A673 (cell line): ENCODE results near the gene FLT3. TPM values are rescaled to one million over a fixed set of nuclear protein-coding genes. Genes with fewer than 3 reads are reported as not detected.

Experiments used
- BruUV-seq: library from RNA; stranded (reverse); fragments of 400-500 nt; replicated peaks from 2 replicates; lab custom pipeline; 2021; lab: Mats Ljungman, UMichigan
- CTCF ChIA-PET: fragments of 300-600 bp; sonication (Branson Sonifier 250); formaldehyde crosslinking; loops from one replicate; lab custom pipeline; 2022; ENCODE audit warnings: antibody characterized with exemption; lab: Charles Lee
- POLR2A ChIA-PET: fragments of 300-600 bp; sonication (Branson Sonifier 250); formaldehyde crosslinking; loops from one replicate; lab custom pipeline; 2022; ENCODE audit warnings: antibody characterized with exemption; ENCODE audit not compliant: low non-redundant PET; lab: Charles Lee
- DNase-seq: peaks from one replicate; pipeline ENCODE4 v3.0.0-alpha.2; 2015; ENCODE audit warnings: low spot score
- H3K27ac ChIP-seq: fragments of 200-600 bp; sonication (generic); 2 replicates; pipeline ENCODE4 v1.5.1; 2016; ENCODE audit warnings: mixed run types, low read depth, mild to moderate bottlenecking, mixed read lengths, antibody characterized with exemption, low read length; ENCODE audit not compliant: poor library complexity, severe bottlenecking
- H3K27me3 ChIP-seq: fragments of 200-600 bp; sonication (generic); replicated peaks from 2 replicates; pipeline ENCODE4 v1.6.1; 2017; ENCODE audit warnings: mixed run types, low read depth, mild to moderate bottlenecking, mixed read lengths, antibody characterized with exemption, low read length; ENCODE audit not compliant: insufficient read depth, poor library complexity
- H3K36me3 ChIP-seq: fragments of 200-600 bp; sonication (generic); 2 replicates; pipeline ENCODE4 v1.6.1; 2016; ENCODE audit warnings: mixed run types, mild to moderate bottlenecking, mixed read lengths, antibody characterized with exemption, low read length; ENCODE audit not compliant: insufficient read depth, poor library complexity, severe bottlenecking
- H3K4me1 ChIP-seq: fragments of 200-600 bp; sonication (generic); 2 replicates; pipeline ENCODE4 v1.6.1; 2017; ENCODE audit warnings: mixed run types, mild to moderate bottlenecking, mixed read lengths, antibody characterized with exemption, low read length; ENCODE audit not compliant: insufficient read depth, poor library complexity, severe bottlenecking
- H3K4me3 ChIP-seq: fragments of 200-600 bp; sonication (generic); 2 replicates; pipeline ENCODE4 v1.5.1; 2016; ENCODE audit warnings: low read depth, mixed run types, mild to moderate bottlenecking, mixed read lengths, low read length; ENCODE audit not compliant: poor library complexity, severe bottlenecking
- H3K9me3 ChIP-seq: fragments of 200-600 bp; sonication (generic); 2 replicates; pipeline ENCODE4 v1.6.1; 2016; ENCODE audit warnings: mixed run types, low read depth, mild to moderate bottlenecking, mixed read lengths, antibody characterized with exemption, low read length; ENCODE audit not compliant: poor library complexity, severe bottlenecking
- EZH2 ChIP-seq: fragments of 200-600 bp; sonication (generic); IDR thresholded peaks from 2 replicates; pipeline ENCODE4 v1.6.1; 2017; ENCODE audit warnings: borderline replicate concordance, low read depth, mild to moderate bottlenecking, mixed read lengths, antibody characterized with exemption, low read length; ENCODE audit not compliant: poor library complexity, severe bottlenecking
- intact Hi-C: fragments of 100-400 bp; cut with micrococcal nuclease; formaldehyde crosslinking; loops from one replicate; pipeline ENCODE4 v1.10.0; 2022; ENCODE audit not compliant: unreplicated experiment
- total RNA-seq: library from RNA; stranded (reverse); gene quantifications from 2 replicates; pipeline ENCODE4 v1.2.3, GENCODE V29; 2021
- TF ChIP-seq, protein P1 (sequence below): fragments of 300-800, 200-600 bp; sonication (generic); conservative IDR thresholded peaks from 2 replicates; pipeline ENCODE4 v1.5.1; 2017; ENCODE audit warnings: low read depth, mild to moderate bottlenecking, antibody characterized with exemption, low read length, moderate library complexity, mixed read lengths

FLT3 gene
- total RNA-seq, 1 experiment from 2014 or later = 0.15 TPM

DNA sequence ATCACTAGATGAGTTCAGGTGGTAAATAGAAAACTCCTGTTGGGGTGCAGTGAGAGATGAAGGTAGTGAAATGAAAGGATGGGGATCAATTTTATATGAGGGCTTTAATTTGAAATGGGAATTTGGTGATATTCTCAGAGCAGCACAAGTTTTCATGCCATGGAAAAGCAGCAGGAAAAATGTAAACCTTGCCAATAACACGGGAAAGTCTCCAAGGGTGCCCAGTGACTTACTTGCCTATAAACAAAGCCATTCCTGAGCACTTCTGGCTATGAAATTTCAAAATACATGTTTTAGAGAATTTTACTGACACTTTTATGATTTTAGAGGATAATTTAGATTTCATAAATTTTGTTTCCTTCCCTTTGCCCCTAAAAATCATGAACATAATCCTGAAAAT, 16.4 kb upstream of the FLT3 start:
- no peaks in the 10 kb centered on the region for H3K4me1 ChIP-seq
- H3K27ac ChIP-seq = no peak overlapping the region
- no peak overlapping the region for H3K4me3 ChIP-seq
- no peaks in the 10 kb centered on the region for H3K9me3 ChIP-seq
- ChIA-PET POLR2A (no interaction called here), CTCF (no interaction called here)
- BruUV-seq = no TSS peak
- intact Hi-C loops = no loop called here
- no peak for DNase-seq
- no peaks in the 10 kb centered on the region for H3K36me3 ChIP-seq
- TF ChIP-seq, protein P1, sequence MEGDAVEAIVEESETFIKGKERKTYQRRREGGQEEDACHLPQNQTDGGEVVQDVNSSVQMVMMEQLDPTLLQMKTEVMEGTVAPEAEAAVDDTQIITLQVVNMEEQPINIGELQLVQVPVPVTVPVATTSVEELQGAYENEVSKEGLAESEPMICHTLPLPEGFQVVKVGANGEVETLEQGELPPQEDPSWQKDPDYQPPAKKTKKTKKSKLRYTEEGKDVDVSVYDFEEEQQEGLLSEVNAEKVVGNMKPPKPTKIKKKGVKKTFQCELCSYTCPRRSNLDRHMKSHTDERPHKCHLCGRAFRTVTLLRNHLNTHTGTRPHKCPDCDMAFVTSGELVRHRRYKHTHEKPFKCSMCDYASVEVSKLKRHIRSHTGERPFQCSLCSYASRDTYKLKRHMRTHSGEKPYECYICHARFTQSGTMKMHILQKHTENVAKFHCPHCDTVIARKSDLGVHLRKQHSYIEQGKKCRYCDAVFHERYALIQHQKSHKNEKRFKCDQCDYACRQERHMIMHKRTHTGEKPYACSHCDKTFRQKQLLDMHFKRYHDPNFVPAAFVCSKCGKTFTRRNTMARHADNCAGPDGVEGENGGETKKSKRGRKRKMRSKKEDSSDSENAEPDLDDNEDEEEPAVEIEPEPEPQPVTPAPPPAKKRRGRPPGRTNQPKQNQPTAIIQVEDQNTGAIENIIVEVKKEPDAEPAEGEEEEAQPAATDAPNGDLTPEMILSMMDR = no peak
- TF ChIP-seq EZH2 = no peak
- no peaks in the 10 kb centered on the region for H3K27me3 ChIP-seq

DNA sequence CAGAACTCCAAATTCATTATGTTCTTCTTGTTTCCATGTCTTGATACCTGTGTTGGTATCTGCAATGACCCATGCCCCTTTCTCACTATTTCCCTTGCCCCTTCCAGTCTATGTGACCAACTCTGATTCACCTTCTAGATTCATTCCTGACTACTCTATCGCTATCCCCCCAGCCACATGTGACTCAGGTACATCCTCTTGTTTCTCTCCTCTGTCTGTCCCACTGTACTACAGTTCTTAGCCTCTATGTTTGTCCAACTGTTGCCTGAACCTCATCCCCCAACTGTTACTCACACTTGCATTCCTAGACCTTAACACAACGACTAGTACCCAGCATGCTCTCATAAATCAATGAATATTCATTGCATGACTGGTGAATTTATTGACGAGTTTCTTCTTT, 10.0 kb upstream of the FLT3 start:
- Histone ChIP-seq H3K4me3 (no peak overlapping the region), H3K36me3 (no peaks in the 10 kb centered on the region), H3K27me3 (peaks cover 4% of the 10 kb centered on the region), H3K27ac (no peak overlapping the region), H3K9me3 (no peaks in the 10 kb centered on the region), H3K4me1 (no peaks in the 10 kb centered on the region)
- intact Hi-C loops = no loop called here
- no peak for TF ChIP-seq EZH2
- TF ChIP-seq, protein P1 = no peak
- ChIA-PET CTCF (no interaction called here), POLR2A (no interaction called here)
- no peak for DNase-seq
- BruUV-seq = no TSS peak

DNA sequence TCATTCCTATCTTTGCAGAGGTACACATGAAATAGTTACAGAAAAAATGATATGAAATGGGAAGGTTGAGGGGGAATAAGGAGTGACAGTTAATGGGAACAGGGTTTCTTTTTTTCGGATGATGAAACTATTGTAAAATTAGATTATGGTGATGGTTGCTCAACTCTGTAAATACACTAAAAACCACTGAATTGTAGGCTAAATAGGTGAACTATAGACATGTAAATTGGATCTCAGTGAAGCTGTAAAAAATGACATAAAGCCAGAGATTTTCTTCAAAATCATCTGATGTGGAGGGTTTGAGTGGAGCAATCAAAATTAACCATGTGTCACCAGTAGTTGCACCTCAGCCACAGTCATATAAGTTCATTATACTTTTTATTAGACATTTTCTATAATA, 6.6 kb upstream of the FLT3 start:
- no peak for DNase-seq
- Histone ChIP-seq H3K27ac (no peak overlapping the region), H3K9me3 (no peaks in the 10 kb centered on the region), H3K4me3 (no peak overlapping the region), H3K27me3 (peaks cover 20% of the 10 kb centered on the region), H3K36me3 (no peaks in the 10 kb centered on the region), H3K4me1 (no peaks in the 10 kb centered on the region)
- CTCF ChIA-PET = no interaction called here
- TF ChIP-seq EZH2 = no peak
- TF ChIP-seq, protein P1 = no peak
- POLR2A ChIA-PET = no interaction called here
- intact Hi-C loops = no loop called here
- BruUV-seq = no TSS peak
